K562 (cell line): ENCODE results near the gene NUP62CL. TPM values are rescaled to one million over a fixed set of nuclear protein-coding genes. Genes with fewer than 3 reads are reported as not detected.

ENCODE experiments used
- ATAC-seq: fragments of 200-7000 bp; cut with Tn5 transposase; 3 replicates; pipeline ENCODE4 v1.9.1; 2020; ENCODE audit warnings: moderate library complexity
- BruUV-seq: library from RNA; stranded (reverse); fragments of 400-500 nt; replicated peaks from 2 replicates; lab custom pipeline; 2021; lab: Mats Ljungman, UMichigan
- CTCF ChIA-PET: fragments of 300-600 bp; formaldehyde crosslinking; extraction: SDS; loops from one replicate; lab custom pipeline; 2021; ENCODE audit warnings: low intra/inter-chr PET ratio; lab: Yijun Ruan, JAX
- POLR2A ChIA-PET: fragments of 300-600, 350-650 bp; sonication (Branson Sonifier 250); formaldehyde crosslinking; extraction: SDS; loops from one replicate; lab custom pipeline; 2021; ENCODE audit warnings: antibody characterized with exemption, inconsistent platforms; lab: Yijun Ruan, JAX
- DNase-seq, 4 experiments: peaks; one replicate each; pipeline versions ENCODE4 v3.0.0 to v3.0.0-alpha.2; 2011 to 2018; ENCODE audit warnings: low spot score in 3 of 4, mixed read lengths in 3 of 4; ENCODE audit errors: extremely low read depth in 1 of 4
- FAIRE-seq: peaks from 2 replicates; lab custom pipeline; 2011; peaks lifted over from hg19 to GRCh38; lab: Jason Lieb, UNC
- H2AFZ ChIP-seq: 2 replicates; pipeline ENCODE4 v1.6.0; 2011; ENCODE audit warnings: low read depth, low read length, control low read depth, inconsistent platforms
- H3K27ac ChIP-seq: fragments of 200-600 bp; 3 replicates; pipeline ENCODE4 v1.8.0; 2011; ENCODE audit warnings: low read depth, mild to moderate bottlenecking, control low read depth, inconsistent platforms, low read length, moderate library complexity, mixed read lengths; ENCODE audit errors: extremely low read depth
- H3K27me3 ChIP-seq, 2 experiments: fragments of 300-600 bp in 1 of 2; 2 replicates in 1 of 2; 3 replicates in 1 of 2; pipeline versions ENCODE4 v1.6.0 to v1.8.0; 2011; ENCODE audit warnings: inconsistent platforms in 2 of 2, low read length in 2 of 2, mild to moderate bottlenecking in 1 of 2, mixed read lengths in 1 of 2, moderate library complexity in 1 of 2; ENCODE audit not compliant: control insufficient read depth in 2 of 2, insufficient read depth in 2 of 2
- H3K36me3 ChIP-seq: fragments of 300-600 bp; 3 replicates; pipeline ENCODE4 v1.8.0; 2011; ENCODE audit warnings: mild to moderate bottlenecking, low read length, inconsistent platforms; ENCODE audit not compliant: control insufficient read depth, insufficient read depth
- H3K4me1 ChIP-seq, 2 experiments: fragments of 200-600 bp in 1 of 2; replicated peaks in 1 of 2; 2 replicates in 1 of 2; 3 replicates in 1 of 2; pipeline versions ENCODE4 v1.5.1 to v1.8.0; 2011; ENCODE audit warnings: inconsistent platforms in 2 of 2, low read length in 2 of 2, mild to moderate bottlenecking in 1 of 2, mixed read lengths in 1 of 2, moderate library complexity in 1 of 2; ENCODE audit not compliant: control insufficient read depth in 2 of 2, insufficient read depth in 2 of 2
- H3K4me2 ChIP-seq: 2 replicates; pipeline ENCODE4 v1.6.1; 2011; ENCODE audit warnings: low read length, control low read depth, inconsistent platforms, mixed read lengths; ENCODE audit not compliant: insufficient read depth
- H3K4me3 ChIP-seq: fragments of 200-600 bp; sonication (generic), shearing (Covaris generic); 2 replicates; pipeline ENCODE4 v1.5.1; 2016; ENCODE audit warnings: control low read depth, inconsistent platforms
- H3K79me2 ChIP-seq: fragments of 200-600 bp; 3 replicates; pipeline ENCODE4 v1.8.0; 2011; ENCODE audit warnings: low read length, inconsistent platforms; ENCODE audit not compliant: control insufficient read depth, insufficient read depth
- H3K9ac ChIP-seq, 2 experiments: 2 replicates each; pipeline versions ENCODE4 v1.6.0 to v1.6.1; 2011; ENCODE audit warnings: low read depth in 2 of 2, low read length in 2 of 2, control low read depth in 1 of 2, inconsistent platforms in 1 of 2, mild to moderate bottlenecking in 1 of 2, mixed read lengths in 1 of 2; ENCODE audit not compliant: insufficient read depth in 1 of 2
- H3K9me1 ChIP-seq: one replicate; pipeline ENCODE4 v1.6.0; 2011; ENCODE audit warnings: inconsistent platforms, mild to moderate bottlenecking, low read length, moderate library complexity; ENCODE audit not compliant: control insufficient read depth, insufficient read depth
- H3K9me3 ChIP-seq: replicated peaks from 2 replicates; pipeline ENCODE4 v1.5.1; 2011; ENCODE audit warnings: low read depth, low read length, inconsistent platforms; ENCODE audit not compliant: control insufficient read depth, insufficient read depth
- H4K20me1 ChIP-seq: replicated peaks from 2 replicates; pipeline ENCODE4 v1.6.1; 2011; ENCODE audit warnings: low read length, inconsistent platforms, mixed read lengths; ENCODE audit not compliant: control insufficient read depth, insufficient read depth
- CBFA2T3 ChIP-seq: fragments of 450-650 bp; IDR thresholded peaks from 2 replicates; pipeline ENCODE4 v1.6.1; 2017
- COPS2 ChIP-seq: fragments of 450-650 bp; conservative IDR thresholded peaks from 2 replicates; pipeline ENCODE4 v1.6.1; 2016; ENCODE audit warnings: mild to moderate bottlenecking, moderate library complexity
- EHMT2 ChIP-seq: fragments of 450-650 bp; IDR thresholded peaks from 2 replicates; pipeline ENCODE4 v1.6.1; 2018; ENCODE audit warnings: antibody characterized with exemption
- EZH2 ChIP-seq: IDR thresholded peaks from 2 replicates; pipeline ENCODE4 v1.6.1; 2012; ENCODE audit warnings: low read depth, mild to moderate bottlenecking, inconsistent platforms, low read length, borderline replicate concordance
- HNRNPK ChIP-seq: fragments of 200-400 bp; formaldehyde crosslinking; IDR thresholded peaks from one replicate; pipeline ENCODE4 v1.6.1; 2018; ENCODE audit warnings: mild to moderate bottlenecking, low read depth, low read length; ENCODE audit not compliant: poor library complexity, severe bottlenecking
- KLF6 ChIP-seq: fragments of 250-450 bp; sonication (Bioruptor Pico); IDR thresholded peaks from 2 replicates; pipeline ENCODE4 v1.4.0; 2020; ENCODE audit warnings: mild to moderate bottlenecking, moderate library complexity, borderline replicate concordance
- MCM2 ChIP-seq: fragments of 450-650 bp; IDR thresholded peaks from 2 replicates; pipeline ENCODE4 v1.6.1; 2017; ENCODE audit warnings: low read depth, mild to moderate bottlenecking
- SMAD3 ChIP-seq: fragments of 450-650 bp; formaldehyde crosslinking; conservative IDR thresholded peaks from 2 replicates; pipeline ENCODE4 v1.4.0; 2020; ENCODE audit warnings: mild to moderate bottlenecking
- SRSF1 ChIP-seq: fragments of 200-400 bp; formaldehyde crosslinking; IDR thresholded peaks from 2 replicates; pipeline ENCODE4 v1.6.1; 2017; ENCODE audit warnings: mild to moderate bottlenecking, low read depth, low read length, moderate library complexity
- TARDBP ChIP-seq: fragments of 450-650 bp; IDR thresholded peaks from 2 replicates; pipeline ENCODE4 v1.6.1; 2016
- TEAD4 ChIP-seq, 2 experiments: sonication (generic) in 1 of 2; formaldehyde crosslinking in 1 of 2; IDR thresholded peaks; 2 replicates each; pipeline versions ENCODE4 v1.6.1 to v1.8.0; 2012 to 2022; ENCODE audit warnings: borderline replicate concordance in 1 of 2, inconsistent platforms in 1 of 2, low read length in 1 of 2, mild to moderate bottlenecking in 1 of 2, missing genetic modification reagents in 1 of 2
- YY1 ChIP-seq, 3 experiments: IDR thresholded peaks; 2 replicates each; pipeline ENCODE4 v1.6.1; 2011; ENCODE audit warnings: low read length in 2 of 3, mild to moderate bottlenecking in 2 of 3, moderate library complexity in 2 of 3, borderline replicate concordance in 1 of 3, control low read depth in 1 of 3, low read depth in 1 of 3; ENCODE audit not compliant: insufficient read depth in 3 of 3, insufficient replicate concordance in 2 of 3, control insufficient read depth in 1 of 3, insufficient read length in 1 of 3; ENCODE audit errors: extremely low read depth in 1 of 3
- ZNF695 ChIP-seq: fragments of 450-650 bp; formaldehyde crosslinking; IDR thresholded peaks from 2 replicates; pipeline ENCODE4 v1.4.0; 2020; ENCODE audit warnings: mild to moderate bottlenecking, moderate library complexity
- WGBS: fragments of 100-300 bp; shearing (Covaris generic); methylation state at CpG from one replicate; pipeline ENCODE4 v1.1.6; 2016; ENCODE audit warnings: low coverage, mixed read lengths; ENCODE audit not compliant: insufficient coverage; ENCODE audit errors: missing lambda C conversion rate; 5-methylcytosine and 5-hydroxymethylcytosine counted together
- in situ Hi-C: fragments of 300-500 bp; cut with MboI; formaldehyde crosslinking; loops from 4 replicates; pipeline ENCODE4 v1.15.0; 2018; ENCODE audit warnings: inconsistent platforms, mixed read lengths
- intact Hi-C: fragments of 100-400 bp; cut with micrococcal nuclease; formaldehyde crosslinking; loops from 2 replicates; pipeline ENCODE4 v1.14.2; 2022
- polyA plus RNA-seq, 8 experiments: library from polyadenylated mRNA; depleted of rRNA in 4 of 8; stranded (reverse) in 5 of 8; unstranded in 3 of 8; fragments of >200 nt; fragmentation: Nextera tagmentation in 2 of 8; fragmentation: Illumina TruSeq in 1 of 8; extraction: Ambion mirVana in 2 of 8; extraction: Trizol in 1 of 8; gene quantifications; 2 replicates each; pipeline versions ENCODE4 v1.2.1 to v1.2.3, GENCODE V29; 2011 to 2014; ENCODE audit warnings: inconsistent platforms in 1 of 8, missing spikeins in 1 of 8
- total RNA-seq, 7 experiments: library from RNA; depleted of rRNA in 6 of 7; stranded (reverse); fragments of >200 nt in 6 of 7; fragmentation: Illumina TruSeq in 2 of 7; extraction: Trizol in 2 of 7; gene quantifications; 2 replicates each; pipeline versions ENCODE4 v1.2.1 to v1.2.3, GENCODE V29; 2011 to 2021; ENCODE audit warnings: low replicate concordance in 1 of 7
- TF ChIP-seq, protein P1 (sequence below): sonication (generic); IDR thresholded peaks from 2 replicates; pipeline ENCODE4 v1.6.1; 2016
- TF ChIP-seq, protein P2 (sequence below): sonication (generic); formaldehyde crosslinking; IDR thresholded peaks from 2 replicates; pipeline ENCODE4 v1.8.0; 2023; ENCODE audit warnings: missing genetic modification reagents, mild to moderate bottlenecking, borderline replicate concordance

The NUP62CL gene
- total and polyA plus RNA-seq, 9 of the 15 experiments (the other 6 are each of a cell fraction or from before 2014, with no cell fraction given): 29.7 to 101 (median 42.7) TPM

DNA sequence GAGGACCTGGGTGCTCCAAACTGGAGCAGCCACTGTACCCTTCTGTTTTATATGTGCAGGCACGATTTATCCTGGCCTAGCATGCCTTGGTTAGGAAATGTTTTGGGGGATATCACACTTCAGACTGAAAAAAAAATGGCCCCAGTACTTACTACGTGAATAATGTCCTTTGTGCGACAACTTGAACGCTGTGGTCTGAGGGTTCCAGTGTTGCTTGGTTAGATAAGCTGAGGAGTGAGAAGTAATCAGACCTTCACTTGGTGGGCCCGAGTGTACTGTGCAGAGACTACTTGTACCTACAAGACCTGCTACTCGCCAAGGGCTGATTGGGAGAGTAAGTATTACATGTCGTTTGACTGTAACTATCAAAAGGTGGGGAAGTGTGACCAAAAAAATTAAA lies 856 bp upstream of the NUP62CL start:
- in situ Hi-C loops (no loop called here), intact Hi-C loops (loop anchor here (5.0 kb wide), 1 partner anchor 55 kb away; no protein-coding TSS in a partner anchor)
- Histone ChIP-seq H3K9me1 (no peaks in the 10 kb centered on the region), H3K9ac (no peak overlapping the region), H4K20me1 (no peaks in the 10 kb centered on the region), H3K4me2 (peak overlapping the region; percentile 90; the same call in 1 of the 2 replicates), H3K4me3 (no peak overlapping the region), H3K79me2 (peaks cover 36% of the 10 kb centered on the region), H3K4me1 (peaks cover 4 to 9% of the 10 kb centered on the region in 2 experiments; a peak in 4 of 5 replicates), H3K36me3 (no peaks in the 10 kb centered on the region), H3K27ac (peak overlapping the region; percentile 45; the same call in 2 of the 3 replicates), H3K9me3 (no peaks in the 10 kb centered on the region), H2AFZ (peak overlapping the region; percentile 85), H3K27me3 (no peaks in the 10 kb centered on the region)
- DNase-seq (peak in 2 of 4 experiments; percentile 20 to 67), FAIRE-seq (peak; percentile 59), ATAC-seq (peak; percentile 4; the same call in 1 of the 3 replicates)
- BruUV-seq: no TSS peak
- POLR2A ChIA-PET: interaction anchor here (2.0 kb wide), 1 partner anchor 52 kb away, joined by 7 read pairs; no protein-coding TSS in a partner anchor
- WGBS: 7% methylated on average over 7 of the region's 7 CpGs
- CTCF ChIA-PET: no interaction called here
- TF ChIP-seq TARDBP (no peak), SRSF1 (no peak), ZNF695 (CRISPR knock-in tag) (no peak), SMAD3 (no peak), CBFA2T3 (0 out of 2 replicates have a peak, but pooled peaks have one; percentile 27), HNRNPK (no peak), COPS2 (no peak), EZH2 (no peak), KLF6 (CRISPR knock-in tag) (no peak), MCM2 (no peak), YY1 (IDR thresholded peaks at IDR 0.05; ENCODE audit: borderline replicate concordance in 1 of 3, control insufficient read depth in 1 of 3, extremely low read depth in 1 of 3, insufficient read depth in 3 of 3, insufficient read length in 1 of 3, insufficient replicate concordance in 2 of 3, low read depth in 1 of 3, low read length in 2 of 3) (peak in 1 of 3 experiments; percentile 57), TEAD4 (IDR thresholded peaks at IDR 0.05; ENCODE audit: low read length) (peak; percentile 31; the same call in 1 of the 2 replicates), TEAD4 (CRISPR knock-in tag; IDR thresholded peaks at IDR 0.05; ENCODE audit: borderline replicate concordance) (no peak), EHMT2 (0 out of 2 replicates have a peak, but pooled peaks have one; percentile 43)
- TF ChIP-seq, protein P1, sequence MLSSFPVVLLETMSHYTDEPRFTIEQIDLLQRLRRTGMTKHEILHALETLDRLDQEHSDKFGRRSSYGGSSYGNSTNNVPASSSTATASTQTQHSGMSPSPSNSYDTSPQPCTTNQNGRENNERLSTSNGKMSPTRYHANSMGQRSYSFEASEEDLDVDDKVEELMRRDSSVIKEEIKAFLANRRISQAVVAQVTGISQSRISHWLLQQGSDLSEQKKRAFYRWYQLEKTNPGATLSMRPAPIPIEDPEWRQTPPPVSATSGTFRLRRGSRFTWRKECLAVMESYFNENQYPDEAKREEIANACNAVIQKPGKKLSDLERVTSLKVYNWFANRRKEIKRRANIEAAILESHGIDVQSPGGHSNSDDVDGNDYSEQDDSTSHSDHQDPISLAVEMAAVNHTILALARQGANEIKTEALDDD: peak; percentile 59; the same call in 1 of the 2 replicates
- TF ChIP-seq, protein P2, sequence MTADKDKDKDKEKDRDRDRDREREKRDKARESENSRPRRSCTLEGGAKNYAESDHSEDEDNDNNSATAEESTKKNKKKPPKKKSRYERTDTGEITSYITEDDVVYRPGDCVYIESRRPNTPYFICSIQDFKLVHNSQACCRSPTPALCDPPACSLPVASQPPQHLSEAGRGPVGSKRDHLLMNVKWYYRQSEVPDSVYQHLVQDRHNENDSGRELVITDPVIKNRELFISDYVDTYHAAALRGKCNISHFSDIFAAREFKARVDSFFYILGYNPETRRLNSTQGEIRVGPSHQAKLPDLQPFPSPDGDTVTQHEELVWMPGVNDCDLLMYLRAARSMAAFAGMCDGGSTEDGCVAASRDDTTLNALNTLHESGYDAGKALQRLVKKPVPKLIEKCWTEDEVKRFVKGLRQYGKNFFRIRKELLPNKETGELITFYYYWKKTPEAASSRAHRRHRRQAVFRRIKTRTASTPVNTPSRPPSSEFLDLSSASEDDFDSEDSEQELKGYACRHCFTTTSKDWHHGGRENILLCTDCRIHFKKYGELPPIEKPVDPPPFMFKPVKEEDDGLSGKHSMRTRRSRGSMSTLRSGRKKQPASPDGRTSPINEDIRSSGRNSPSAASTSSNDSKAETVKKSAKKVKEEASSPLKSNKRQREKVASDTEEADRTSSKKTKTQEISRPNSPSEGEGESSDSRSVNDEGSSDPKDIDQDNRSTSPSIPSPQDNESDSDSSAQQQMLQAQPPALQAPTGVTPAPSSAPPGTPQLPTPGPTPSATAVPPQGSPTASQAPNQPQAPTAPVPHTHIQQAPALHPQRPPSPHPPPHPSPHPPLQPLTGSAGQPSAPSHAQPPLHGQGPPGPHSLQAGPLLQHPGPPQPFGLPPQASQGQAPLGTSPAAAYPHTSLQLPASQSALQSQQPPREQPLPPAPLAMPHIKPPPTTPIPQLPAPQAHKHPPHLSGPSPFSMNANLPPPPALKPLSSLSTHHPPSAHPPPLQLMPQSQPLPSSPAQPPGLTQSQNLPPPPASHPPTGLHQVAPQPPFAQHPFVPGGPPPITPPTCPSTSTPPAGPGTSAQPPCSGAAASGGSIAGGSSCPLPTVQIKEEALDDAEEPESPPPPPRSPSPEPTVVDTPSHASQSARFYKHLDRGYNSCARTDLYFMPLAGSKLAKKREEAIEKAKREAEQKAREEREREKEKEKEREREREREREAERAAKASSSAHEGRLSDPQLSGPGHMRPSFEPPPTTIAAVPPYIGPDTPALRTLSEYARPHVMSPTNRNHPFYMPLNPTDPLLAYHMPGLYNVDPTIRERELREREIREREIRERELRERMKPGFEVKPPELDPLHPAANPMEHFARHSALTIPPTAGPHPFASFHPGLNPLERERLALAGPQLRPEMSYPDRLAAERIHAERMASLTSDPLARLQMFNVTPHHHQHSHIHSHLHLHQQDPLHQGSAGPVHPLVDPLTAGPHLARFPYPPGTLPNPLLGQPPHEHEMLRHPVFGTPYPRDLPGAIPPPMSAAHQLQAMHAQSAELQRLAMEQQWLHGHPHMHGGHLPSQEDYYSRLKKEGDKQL (CRISPR knock-in tag): no peak
